Forelimb muscle (tissue), 1 donor: Measurements from ENCODE around the gene FCGR3B. TPM values are rescaled to one million over a fixed set of nuclear protein-coding genes. Genes with fewer than 3 reads are reported as not detected.
"Not testable (repeated sequence)": the region's sequence is repeated elsewhere in the genome, so short reads cannot be mapped to it uniquely, and the experiment has no call there.

ENCODE experiments used
- DNase-seq: peaks from one replicate; pipeline ENCODE4 v3.0.0-alpha.2; 2013; ENCODE audit warnings: low read depth
- polyA plus RNA-seq: library from polyadenylated mRNA; unstranded; fragments of 120-200 nt; gene quantifications from one replicate; pipeline ENCODE4 v1.2.1, GENCODE V29; 2013; ENCODE audit not compliant: insufficient read length

Gene FCGR3B
- polyA plus RNA-seq, 1 donor, result 0.33 TPM

DNA sequence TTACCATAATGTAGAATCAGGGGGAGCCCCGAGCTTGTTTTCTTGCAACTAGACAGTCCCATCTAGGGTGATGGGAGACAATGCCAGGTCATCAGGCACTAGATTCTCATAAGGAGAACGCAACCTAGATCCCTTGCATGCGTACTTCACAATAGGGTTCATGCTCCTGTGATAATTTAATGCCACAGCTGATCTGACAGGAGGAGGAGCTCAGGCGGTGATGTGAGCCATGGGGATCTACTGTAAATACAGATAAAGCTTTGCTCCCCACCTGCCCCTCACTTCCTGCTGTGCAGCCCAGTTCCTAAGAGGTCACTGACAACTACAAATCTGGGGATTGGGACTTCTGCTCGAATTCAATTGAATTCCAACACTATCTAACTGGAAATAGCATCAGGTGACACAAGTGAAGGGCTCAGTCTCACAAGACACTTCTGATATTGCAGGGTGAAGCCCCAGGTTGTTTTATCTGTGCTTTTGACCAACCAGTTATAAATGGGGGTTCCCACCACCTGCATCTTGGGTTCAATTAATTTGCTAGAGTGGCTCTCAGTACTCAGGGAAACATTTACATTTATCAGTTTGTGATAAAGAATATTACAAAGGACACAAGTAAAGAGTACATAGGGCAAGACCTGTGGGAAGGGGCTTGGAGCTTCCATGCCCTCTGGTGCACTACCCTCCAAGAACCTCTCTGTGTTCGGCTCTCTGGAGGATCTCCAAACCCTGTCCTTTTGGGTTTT, 7.4 kb upstream of the FCGR3B start:
- DNase-seq, result not testable (repeated sequence)

GRCh38 chr1:161636976-161637375, 6.0 kb upstream of the FCGR3B start:
- DNase-seq, result not testable (repeated sequence)

DNA sequence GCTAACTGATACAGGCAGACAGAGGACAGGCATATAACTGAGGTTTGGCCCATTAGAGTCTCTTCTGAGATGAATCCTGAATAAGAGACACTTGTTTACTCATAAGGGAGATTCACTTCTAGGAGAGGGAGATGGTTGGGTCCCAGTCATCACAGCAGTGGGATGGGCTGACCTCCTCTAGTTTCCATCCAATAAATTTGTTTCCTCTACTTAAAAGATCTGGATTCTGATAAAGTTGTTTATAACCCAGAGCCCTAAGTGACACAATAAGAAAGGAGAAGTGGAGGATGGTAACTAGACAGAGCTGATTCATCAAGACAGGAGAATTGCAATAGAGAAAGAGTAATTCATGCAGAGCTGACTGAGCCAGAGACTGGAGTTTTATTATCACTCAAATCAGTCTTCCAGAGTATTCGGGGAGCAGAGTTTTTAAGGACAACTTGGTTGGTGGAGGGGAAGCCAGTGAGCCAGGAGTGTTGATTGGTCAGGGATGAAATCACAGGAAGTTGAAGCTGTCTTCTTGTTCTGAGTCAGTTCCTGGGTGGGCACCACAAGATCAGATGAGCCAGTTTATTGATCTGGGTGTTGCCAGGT, 5.3 kb upstream of the FCGR3B start:
- not testable (repeated sequence) for DNase-seq

DNA sequence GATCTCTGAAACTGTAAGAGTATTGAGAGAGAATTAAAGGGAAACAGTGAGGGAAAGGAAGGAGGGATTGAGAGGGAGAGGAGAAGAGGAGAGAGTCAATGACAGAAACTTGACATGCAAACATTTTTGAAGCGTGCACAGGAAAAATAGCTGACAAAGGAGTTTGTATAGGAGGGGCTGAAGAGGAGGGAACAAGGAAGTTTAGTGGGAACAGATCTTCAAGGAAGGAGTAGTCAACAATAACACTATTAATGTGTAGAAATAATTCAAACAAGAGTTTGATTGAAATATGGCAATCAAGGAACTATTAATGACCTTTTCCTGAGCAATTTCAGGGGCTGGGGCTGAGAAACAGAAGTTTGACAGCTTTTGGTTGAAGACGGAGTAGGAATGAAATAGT, 4.0 kb upstream of the FCGR3B start:
- DNase-seq, result not testable (repeated sequence)

- DNase-seq, result not testable (repeated sequence)
Observed at GRCh38 chr1:161630128-161630742, 741 bp downstream of the FCGR3B start.

DNA sequence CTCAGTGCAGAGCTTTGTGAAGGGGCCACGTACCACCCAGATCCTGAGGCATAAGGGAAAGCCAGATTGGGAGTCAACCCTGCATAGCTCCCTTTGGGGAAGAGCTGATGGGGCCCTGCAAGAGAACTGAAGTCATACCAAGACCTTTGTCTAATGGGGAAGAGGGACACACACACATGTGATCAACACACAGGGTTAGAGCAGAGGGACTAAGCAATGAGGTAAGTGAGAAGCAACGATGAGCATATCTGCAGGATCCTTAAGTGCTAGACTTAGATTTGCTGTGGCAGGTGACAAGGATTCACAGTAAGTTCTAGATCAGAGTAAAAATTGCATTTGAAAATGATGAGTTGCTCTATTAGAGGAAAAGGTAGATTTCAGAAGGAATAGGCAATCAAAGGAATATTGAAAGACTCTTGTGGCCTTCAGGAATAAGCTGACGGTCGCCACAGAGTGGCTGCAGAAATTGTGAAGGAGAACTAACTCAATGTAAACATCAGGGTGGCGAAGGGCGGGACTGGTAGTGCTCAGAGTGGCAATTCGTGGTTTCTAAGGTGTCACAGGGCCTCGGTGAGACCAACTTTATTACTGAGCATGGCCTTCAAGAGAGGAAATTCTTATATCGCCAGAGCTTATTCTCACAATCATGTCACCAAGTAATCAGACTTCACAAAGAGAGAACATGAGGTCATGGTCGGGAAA, 4.4 kb downstream of the FCGR3B start:
- not testable (repeated sequence) for DNase-seq

GRCh38 chr1:161624605-161625004, 6.4 kb downstream of the FCGR3B start:
- DNase-seq, result not testable (repeated sequence)

DNA sequence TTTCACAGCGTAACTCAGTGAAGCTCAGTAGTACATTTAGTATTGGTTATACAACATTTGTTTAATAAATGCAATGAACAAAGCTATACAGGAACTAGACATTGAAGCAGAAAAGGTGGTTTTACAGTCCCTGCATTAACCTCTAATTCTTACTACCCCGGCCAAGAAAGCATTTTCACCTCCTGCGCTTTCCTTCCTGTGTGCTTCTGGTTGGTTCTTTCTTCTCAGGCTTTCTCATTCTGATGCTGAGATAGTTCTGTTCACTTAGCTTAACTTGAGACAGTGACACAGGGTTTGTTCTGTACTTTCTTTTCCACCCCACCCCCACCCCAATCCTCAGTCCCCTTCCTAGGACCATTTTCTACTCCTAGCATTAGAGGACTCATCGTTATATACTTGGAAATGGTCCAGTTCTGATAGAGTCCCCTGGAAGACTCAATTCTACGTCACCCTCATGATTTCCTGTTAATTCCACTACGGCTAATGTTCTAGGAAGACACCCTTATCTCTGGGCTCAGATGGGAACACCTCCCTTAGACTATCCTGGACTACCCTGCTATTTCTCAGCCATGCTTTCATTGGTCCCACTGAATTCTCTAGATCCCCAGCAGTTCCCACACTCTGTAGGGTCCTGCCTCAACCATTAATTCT, 7.5 kb downstream of the FCGR3B start:
- DNase-seq, result not testable (repeated sequence)

- not testable (repeated sequence) for DNase-seq
Observed at GRCh38 chr1:161622054-161622453, 8.9 kb downstream of the FCGR3B start.

- peak; percentile 34 for DNase-seq
Observed at GRCh38 chr1:161621181-161622000, 9.6 kb downstream of the FCGR3B start.

DNA sequence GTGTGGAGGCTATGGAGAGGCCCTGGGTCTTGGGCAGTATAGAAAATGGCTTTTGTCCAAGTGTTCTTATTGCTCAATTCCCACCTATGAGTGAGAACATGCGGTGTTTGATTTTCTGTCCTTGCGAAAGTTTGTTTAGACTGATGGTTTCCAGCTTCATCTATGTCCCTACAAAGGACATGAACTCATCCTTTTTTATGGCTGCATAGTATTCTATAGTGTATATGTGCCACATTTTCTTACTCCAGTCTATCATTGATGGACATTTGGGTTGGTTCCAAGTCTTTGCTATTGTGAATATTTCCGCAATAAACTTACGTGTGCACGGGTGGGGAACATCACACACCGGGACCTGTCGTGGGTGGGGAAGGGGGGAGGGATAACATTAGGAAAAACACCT, 10.6 kb downstream of the FCGR3B start:
- not testable (repeated sequence) for DNase-seq

DNA sequence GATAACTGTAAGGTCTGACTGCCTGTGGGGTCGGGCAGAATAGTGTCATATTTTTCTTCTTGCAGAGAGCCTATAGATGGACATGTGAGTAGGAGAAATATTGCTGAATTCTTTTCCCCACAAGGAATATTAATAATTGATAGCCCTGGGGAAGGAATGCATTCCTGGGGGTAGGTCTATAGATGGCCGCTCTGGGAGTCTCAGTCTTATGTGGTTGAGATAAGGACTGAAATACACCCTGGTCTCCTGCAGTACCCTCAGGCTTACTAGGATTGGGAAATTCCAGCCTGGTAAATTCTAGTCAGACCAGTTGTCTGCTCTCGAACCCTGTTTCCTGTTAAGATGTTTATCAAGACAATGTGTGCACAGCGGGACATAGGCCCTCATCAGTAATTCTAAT, 12.5 kb downstream of the FCGR3B start:
- DNase-seq, result not testable (repeated sequence)

DNA sequence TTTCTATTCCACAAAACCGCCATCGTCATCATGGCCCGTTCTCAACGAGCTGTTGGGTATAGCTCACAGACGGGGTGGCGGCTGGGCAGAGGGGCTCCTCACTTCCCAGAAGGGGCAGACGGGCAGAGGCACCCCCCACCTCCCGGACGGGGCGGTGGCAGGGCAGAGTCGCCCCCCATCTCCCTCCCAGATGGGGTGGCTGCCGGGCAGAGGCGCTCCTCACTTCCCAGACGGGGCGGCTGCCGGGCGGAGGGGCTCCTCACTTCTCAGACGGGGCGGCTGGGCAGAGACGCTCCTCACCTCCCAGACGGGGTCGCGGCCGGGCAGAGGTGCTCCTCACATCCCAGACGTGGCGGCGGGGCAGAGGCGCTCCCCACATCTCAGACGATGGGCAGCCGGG, 14.6 kb downstream of the FCGR3B start:
- not testable (repeated sequence) for DNase-seq

DNA sequence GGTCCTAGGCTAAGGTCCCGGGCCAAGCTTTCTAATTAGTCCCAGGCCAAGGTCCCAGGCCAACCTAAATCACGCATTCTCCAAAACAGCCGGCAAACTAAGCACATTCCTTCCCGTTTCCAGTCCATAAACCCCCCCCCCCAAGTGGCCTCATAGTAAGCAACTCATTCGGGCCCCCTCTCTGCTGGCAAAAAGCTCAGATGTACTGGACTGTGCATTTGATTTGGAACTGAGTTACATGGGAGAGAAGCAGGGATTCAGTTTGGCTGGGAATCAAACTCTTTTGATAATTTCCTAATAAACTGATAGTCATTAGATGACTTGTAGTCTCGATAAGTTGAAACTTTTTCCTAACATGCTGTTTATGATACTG, 17.8 kb downstream of the FCGR3B start:
- DNase-seq, result peak; percentile 25

DNA sequence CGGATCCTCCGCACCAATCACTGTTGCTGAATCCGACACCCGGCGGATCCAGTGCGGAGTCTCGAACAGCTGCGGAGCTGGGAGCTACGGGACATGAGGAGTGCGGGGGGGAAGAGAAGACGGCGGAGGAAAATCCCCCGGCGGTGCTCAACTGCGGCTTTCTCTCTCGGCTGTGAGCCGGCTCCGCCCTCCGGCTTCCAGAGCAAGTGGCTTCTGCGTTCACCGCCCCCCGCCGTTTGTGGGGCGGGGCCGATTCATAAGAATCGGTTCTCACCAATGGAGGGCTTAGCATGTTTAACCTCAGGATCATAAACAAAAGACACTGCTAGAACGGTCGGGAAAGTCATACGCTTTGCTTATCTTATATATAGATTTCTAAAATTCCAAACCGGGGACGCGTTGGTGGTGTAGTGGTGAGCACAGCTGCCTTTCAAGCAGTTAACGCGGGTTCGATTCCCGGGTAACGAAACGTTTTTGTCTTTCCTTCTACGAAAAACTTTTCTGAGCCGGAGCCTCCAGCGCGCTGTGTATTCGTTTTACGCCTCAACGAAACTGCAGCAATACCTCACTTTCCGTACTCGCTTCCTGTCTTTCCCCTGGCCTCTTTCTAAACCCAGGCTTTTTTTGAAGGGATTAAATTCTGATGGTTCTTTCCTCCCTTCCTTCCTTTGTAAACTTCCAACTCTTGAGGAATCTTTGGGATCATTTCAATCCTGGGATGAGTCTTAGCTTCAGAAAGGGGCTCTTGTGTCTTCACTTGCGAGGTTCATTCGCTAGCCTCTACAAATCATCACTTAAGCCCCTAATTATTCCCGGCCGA, 18.4 kb downstream of the FCGR3B start:
- peak; percentile 96 for DNase-seq

DNA sequence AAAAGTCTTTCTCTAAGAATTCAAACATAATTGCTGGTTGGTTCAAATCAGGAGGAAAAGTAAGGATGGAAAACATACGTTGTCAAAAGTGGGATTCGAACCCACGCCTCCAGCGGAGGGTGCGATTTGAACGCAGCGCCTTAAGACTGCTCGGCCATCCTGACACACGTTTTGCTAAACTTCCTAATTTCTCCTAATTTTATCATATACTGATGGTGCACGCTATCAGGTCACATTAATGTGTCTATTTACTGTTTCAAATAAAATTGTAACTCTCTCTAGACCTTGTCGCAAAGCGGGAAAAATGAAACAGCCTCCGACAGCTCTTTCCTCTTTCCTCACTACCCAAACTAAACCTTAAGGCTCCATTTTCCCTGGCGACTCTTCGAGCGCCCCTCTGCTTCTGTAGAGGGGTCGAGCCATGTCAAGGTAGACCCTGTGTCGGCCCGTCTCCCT, 19.1 kb downstream of the FCGR3B start:
- peak; percentile 29 for DNase-seq

GRCh38 chr1:161610198-161610597, 20.8 kb downstream of the FCGR3B start:
- not testable (repeated sequence) for DNase-seq

GRCh38 chr1:161606541-161607336, 24.2 kb downstream of the FCGR3B start:
- not testable (repeated sequence) for DNase-seq
